ENCODE measurements around the gene FOSL2. TPM values are rescaled to one million over a fixed set of nuclear protein-coding genes. Genes with fewer than 3 reads are reported as not detected.

Gene FOSL2
- total RNA-seq, 5 donors from 2014 or later (not counting 1 experiment from before 2014, with no cell fraction given) = 9.7 to 144 (median 18.5) TPM

- H3K4me1 ChIP-seq (ENCODE audit: control insufficient read depth in 1 of 2, extremely low read depth in 1 of 2, insufficient read depth in 2 of 2, low read length in 2 of 2) = peaks cover 0 to 19% of the 10 kb centered on the region in 2 experiments
- CTCF ChIA-PET = no interaction called here
- Mint-ChIP-seq H3K4me1 (peaks cover 2 to 13% (median 6%) of the 10 kb centered on the region in 3 donors), H3K9me3 (peaks cover 0 to 6% (median 0%) of the 10 kb centered on the region in 3 donors), H3K27me3 (no peaks in the 10 kb centered on the region), H3K4me3 (no peak overlapping the region), H3K36me3 (no peaks in the 10 kb centered on the region), H3K27ac (no peak overlapping the region)
- ATAC-seq (replicated peaks in 1 of 4) = no peak
- no peaks in the 10 kb centered on the region for H3K9me3 ChIP-seq
- no peak overlapping the region for H3K4me3 ChIP-seq (ENCODE audit: control insufficient read depth in 1 of 2, extremely low read depth in 1 of 2, low read length in 1 of 2)
- no peak overlapping the region for H3K27ac ChIP-seq (ENCODE audit: low read length)
- H3K27me3 ChIP-seq (replicated peaks in 1 of 2; ENCODE audit: control insufficient read depth in 2 of 2, extremely low read depth in 1 of 2, insufficient read depth in 2 of 2, low read length in 1 of 2) = no peaks in the 10 kb centered on the region
- no peaks in the 10 kb centered on the region for H3K36me3 ChIP-seq (ENCODE audit: control insufficient read depth in 2 of 2, extremely low read depth in 1 of 2, insufficient read depth in 1 of 2, low read length in 1 of 2)
- WGBS (ENCODE audit: insufficient coverage) = no CpG with 5 or more reads among the region's 4 CpGs
- POLR2A ChIA-PET = interaction anchor here in 1 of 2 donors (1.1 kb wide), 1 partner anchor 52 kb away, joined by 3 read pairs; no protein-coding TSS in a partner anchor
- no peak for DNase-seq
Measured at GRCh38 chr2:28435814-28436351, 43.2 kb downstream of the FOSL2 start.

- H3K36me3 Mint-ChIP-seq = no peaks in the 10 kb centered on the region
- ATAC-seq (replicated peaks in 1 of 4) (no peak), DNase-seq (no peak)
- H3K4me3 Mint-ChIP-seq = no peak overlapping the region
- 85% methylated on average over 17 of the region's 17 CpGs for WGBS (ENCODE audit: insufficient coverage)
- H3K27ac ChIP-seq (ENCODE audit: low read length) = no peak overlapping the region
- H3K9me3 Mint-ChIP-seq = peaks cover 0 to 6% (median 0%) of the 10 kb centered on the region in 3 donors
- peaks cover 0 to 14% of the 10 kb centered on the region in 2 experiments for H3K4me1 ChIP-seq (ENCODE audit: control insufficient read depth in 1 of 2, extremely low read depth in 1 of 2, insufficient read depth in 2 of 2, low read length in 2 of 2)
- POLR2A ChIA-PET = interaction anchor here in 1 of 2 donors (0.6 kb wide), 1 partner anchor 52 kb away, joined by 3 read pairs; no protein-coding TSS in a partner anchor
- H3K27me3 Mint-ChIP-seq = no peaks in the 10 kb centered on the region
- CTCF ChIA-PET = no interaction called here
- H3K4me3 ChIP-seq (ENCODE audit: control insufficient read depth in 1 of 2, extremely low read depth in 1 of 2, low read length in 1 of 2) = no peak overlapping the region
- H3K9me3 ChIP-seq = no peaks in the 10 kb centered on the region
- H3K27me3 ChIP-seq (replicated peaks in 1 of 2; ENCODE audit: control insufficient read depth in 2 of 2, extremely low read depth in 1 of 2, insufficient read depth in 2 of 2, low read length in 1 of 2) = no peaks in the 10 kb centered on the region
- peaks cover 0 to 6% (median 0%) of the 10 kb centered on the region in 3 donors for H3K4me1 Mint-ChIP-seq
- no peaks in the 10 kb centered on the region for H3K36me3 ChIP-seq (ENCODE audit: control insufficient read depth in 2 of 2, extremely low read depth in 1 of 2, insufficient read depth in 1 of 2, low read length in 1 of 2)
- H3K27ac Mint-ChIP-seq = no peak overlapping the region
Measured at GRCh38 chr2:28436525-28437051, 43.9 kb downstream of the FOSL2 start.

GRCh38 chr2:28437149-28437835 is 44.6 kb downstream of the FOSL2 start:
- Histone ChIP-seq H3K27ac (ENCODE audit: low read length) (no peak overlapping the region), H3K9me3 (no peaks in the 10 kb centered on the region), H3K4me1 (ENCODE audit: control insufficient read depth in 1 of 2, extremely low read depth in 1 of 2, insufficient read depth in 2 of 2, low read length in 2 of 2) (peaks cover 0 to 10% of the 10 kb centered on the region in 2 experiments), H3K27me3 (replicated peaks in 1 of 2; ENCODE audit: control insufficient read depth in 2 of 2, extremely low read depth in 1 of 2, insufficient read depth in 2 of 2, low read length in 1 of 2) (no peaks in the 10 kb centered on the region), H3K36me3 (ENCODE audit: control insufficient read depth in 2 of 2, extremely low read depth in 1 of 2, insufficient read depth in 1 of 2, low read length in 1 of 2) (no peaks in the 10 kb centered on the region), H3K4me3 (ENCODE audit: control insufficient read depth in 1 of 2, extremely low read depth in 1 of 2, low read length in 1 of 2) (no peak overlapping the region)
- Mint-ChIP-seq H3K27me3 (no peaks in the 10 kb centered on the region), H3K36me3 (no peaks in the 10 kb centered on the region), H3K27ac (no peak overlapping the region), H3K4me3 (no peak overlapping the region), H3K9me3 (peaks cover 0 to 6% (median 0%) of the 10 kb centered on the region in 3 donors), H3K4me1 (peaks cover 0 to 5% (median 0%) of the 10 kb centered on the region in 3 donors)
- CTCF ChIA-PET = no interaction called here
- POLR2A ChIA-PET = interaction anchor here in 1 of 2 donors (0.6 kb wide), 1 partner anchor 53 kb away, joined by 3 read pairs; no protein-coding TSS in a partner anchor
- no peak for DNase-seq
- ATAC-seq (replicated peaks in 1 of 4) = no peak
- WGBS (ENCODE audit: insufficient coverage) = 86% methylated on average over 16 of the region's 18 CpGs

- no peaks in the 10 kb centered on the region for H3K36me3 ChIP-seq (ENCODE audit: control insufficient read depth in 2 of 2, extremely low read depth in 1 of 2, insufficient read depth in 1 of 2, low read length in 1 of 2)
- H3K9me3 Mint-ChIP-seq = peaks cover 0 to 6% (median 0%) of the 10 kb centered on the region in 3 donors
- H3K4me1 Mint-ChIP-seq = peaks cover 0 to 5% (median 0%) of the 10 kb centered on the region in 3 donors
- H3K27ac ChIP-seq (ENCODE audit: low read length) = no peak overlapping the region
- no peaks in the 10 kb centered on the region for H3K27me3 Mint-ChIP-seq
- H3K4me3 ChIP-seq (ENCODE audit: control insufficient read depth in 1 of 2, extremely low read depth in 1 of 2, low read length in 1 of 2) = no peak overlapping the region
- CTCF ChIA-PET = no interaction called here
- H3K27ac Mint-ChIP-seq = no peak overlapping the region
- POLR2A ChIA-PET = no interaction called here
- 91% methylated on average over 3 of the region's 5 CpGs for WGBS (ENCODE audit: insufficient coverage)
- no peaks in the 10 kb centered on the region for H3K27me3 ChIP-seq (replicated peaks in 1 of 2; ENCODE audit: control insufficient read depth in 2 of 2, extremely low read depth in 1 of 2, insufficient read depth in 2 of 2, low read length in 1 of 2)
- no peak overlapping the region for H3K4me3 Mint-ChIP-seq
- ATAC-seq (replicated peaks in 1 of 4) (no peak), DNase-seq (no peak)
- H3K36me3 Mint-ChIP-seq = no peaks in the 10 kb centered on the region
- H3K4me1 ChIP-seq (ENCODE audit: control insufficient read depth in 1 of 2, extremely low read depth in 1 of 2, insufficient read depth in 2 of 2, low read length in 2 of 2) = peaks cover 0 to 10% of the 10 kb centered on the region in 2 experiments
- H3K9me3 ChIP-seq = no peaks in the 10 kb centered on the region
Measured at GRCh38 chr2:28437918-28438317, 45.3 kb downstream of the FOSL2 start.

GRCh38 chr2:28438532-28439063 is 45.9 kb downstream of the FOSL2 start:
- Histone ChIP-seq H3K27ac (ENCODE audit: low read length) (no peak overlapping the region), H3K9me3 (no peaks in the 10 kb centered on the region), H3K36me3 (ENCODE audit: control insufficient read depth in 2 of 2, extremely low read depth in 1 of 2, insufficient read depth in 1 of 2, low read length in 1 of 2) (no peaks in the 10 kb centered on the region), H3K4me3 (ENCODE audit: control insufficient read depth in 1 of 2, extremely low read depth in 1 of 2, low read length in 1 of 2) (no peak overlapping the region), H3K27me3 (replicated peaks in 1 of 2; ENCODE audit: control insufficient read depth in 2 of 2, extremely low read depth in 1 of 2, insufficient read depth in 2 of 2, low read length in 1 of 2) (no peaks in the 10 kb centered on the region), H3K4me1 (ENCODE audit: control insufficient read depth in 1 of 2, extremely low read depth in 1 of 2, insufficient read depth in 2 of 2, low read length in 2 of 2) (peaks cover 0 to 10% of the 10 kb centered on the region in 2 experiments)
- no peak for DNase-seq
- H3K27ac Mint-ChIP-seq = no peak overlapping the region
- no peaks in the 10 kb centered on the region for H3K36me3 Mint-ChIP-seq
- H3K27me3 Mint-ChIP-seq = no peaks in the 10 kb centered on the region
- CTCF ChIA-PET = no interaction called here
- peaks cover 0 to 2% (median 0%) of the 10 kb centered on the region in 3 donors for H3K9me3 Mint-ChIP-seq
- no peak for ATAC-seq (replicated peaks in 1 of 4)
- POLR2A ChIA-PET = interaction anchor here in 1 of 2 donors (0.6 kb wide), 1 partner anchor 32 kb away, joined by 3 read pairs; no protein-coding TSS in a partner anchor
- H3K4me3 Mint-ChIP-seq = no peak overlapping the region
- 83% methylated on average over 12 of the region's 13 CpGs for WGBS (ENCODE audit: insufficient coverage)
- peaks cover 0 to 5% (median 0%) of the 10 kb centered on the region in 3 donors for H3K4me1 Mint-ChIP-seq

- DNase-seq = no peak
- no peaks in the 10 kb centered on the region for H3K9me3 ChIP-seq
- ChIA-PET POLR2A (interaction anchor here in 1 of 2 donors (0.6 kb wide), 1 partner anchor 33 kb away, joined by 3 read pairs; no protein-coding TSS in a partner anchor), CTCF (no interaction called here)
- WGBS (ENCODE audit: insufficient coverage) = 96% methylated on average over 4 of the region's 5 CpGs
- H3K36me3 ChIP-seq (ENCODE audit: control insufficient read depth in 2 of 2, extremely low read depth in 1 of 2, insufficient read depth in 1 of 2, low read length in 1 of 2) = no peaks in the 10 kb centered on the region
- no peak overlapping the region for H3K4me3 ChIP-seq (ENCODE audit: control insufficient read depth in 1 of 2, extremely low read depth in 1 of 2, low read length in 1 of 2)
- Mint-ChIP-seq H3K27ac (no peak overlapping the region), H3K27me3 (no peaks in the 10 kb centered on the region), H3K9me3 (no peaks in the 10 kb centered on the region), H3K4me3 (no peak overlapping the region), H3K4me1 (peaks cover 0 to 2% (median 0%) of the 10 kb centered on the region in 3 donors), H3K36me3 (no peaks in the 10 kb centered on the region)
- no peaks in the 10 kb centered on the region for H3K27me3 ChIP-seq (replicated peaks in 1 of 2; ENCODE audit: control insufficient read depth in 2 of 2, extremely low read depth in 1 of 2, insufficient read depth in 2 of 2, low read length in 1 of 2)
- peaks cover 0 to 7% of the 10 kb centered on the region in 2 experiments for H3K4me1 ChIP-seq (ENCODE audit: control insufficient read depth in 1 of 2, extremely low read depth in 1 of 2, insufficient read depth in 2 of 2, low read length in 2 of 2)
- no peak for ATAC-seq (replicated peaks in 1 of 4)
- no peak overlapping the region for H3K27ac ChIP-seq (ENCODE audit: low read length)
Measured at GRCh38 chr2:28439127-28439526, 46.5 kb downstream of the FOSL2 start.

Measured in T-cell (primary cell).